ENCODE measurements around the gene STRN3.

The STRN3 gene

GRCh38 chr14:31024577-31025366 lies 1.4 kb downstream of the STRN3 start:
- peaks cover 80% of the 10 kb centered on the region for H3K79me2 ChIP-seq (ENCODE audit: control insufficient read depth, low read length)
- H3K27me3 ChIP-seq (ENCODE audit: control insufficient read depth, low read length): no peaks in the 10 kb centered on the region
- H3K4me1 ChIP-seq (ENCODE audit: control insufficient read depth, low read length): peaks cover 28% of the 10 kb centered on the region
- H3K9me3 ChIP-seq (ENCODE audit: control insufficient read depth, insufficient read depth, low read length): no peaks in the 10 kb centered on the region
- H3K36me3 ChIP-seq (ENCODE audit: control insufficient read depth, low read length): peaks cover 35% of the 10 kb centered on the region
- peak overlapping the region; percentile 71 for H3K27ac ChIP-seq (ENCODE audit: low read depth, low read length)
- no peaks in the 10 kb centered on the region for H3K9me2 ChIP-seq (replicated peaks; ENCODE audit: control insufficient read depth, low read length)
- 0 out of 2 replicates have a peak, but pooled peaks cover 6% of the 10 kb centered on the region for H4K20me1 ChIP-seq (ENCODE audit: control insufficient read depth, insufficient read depth, low read depth, low read length)
- peak overlapping the region; percentile 88 for H3K4me2 ChIP-seq (ENCODE audit: low read length)
- TF ChIP-seq, protein P1, sequence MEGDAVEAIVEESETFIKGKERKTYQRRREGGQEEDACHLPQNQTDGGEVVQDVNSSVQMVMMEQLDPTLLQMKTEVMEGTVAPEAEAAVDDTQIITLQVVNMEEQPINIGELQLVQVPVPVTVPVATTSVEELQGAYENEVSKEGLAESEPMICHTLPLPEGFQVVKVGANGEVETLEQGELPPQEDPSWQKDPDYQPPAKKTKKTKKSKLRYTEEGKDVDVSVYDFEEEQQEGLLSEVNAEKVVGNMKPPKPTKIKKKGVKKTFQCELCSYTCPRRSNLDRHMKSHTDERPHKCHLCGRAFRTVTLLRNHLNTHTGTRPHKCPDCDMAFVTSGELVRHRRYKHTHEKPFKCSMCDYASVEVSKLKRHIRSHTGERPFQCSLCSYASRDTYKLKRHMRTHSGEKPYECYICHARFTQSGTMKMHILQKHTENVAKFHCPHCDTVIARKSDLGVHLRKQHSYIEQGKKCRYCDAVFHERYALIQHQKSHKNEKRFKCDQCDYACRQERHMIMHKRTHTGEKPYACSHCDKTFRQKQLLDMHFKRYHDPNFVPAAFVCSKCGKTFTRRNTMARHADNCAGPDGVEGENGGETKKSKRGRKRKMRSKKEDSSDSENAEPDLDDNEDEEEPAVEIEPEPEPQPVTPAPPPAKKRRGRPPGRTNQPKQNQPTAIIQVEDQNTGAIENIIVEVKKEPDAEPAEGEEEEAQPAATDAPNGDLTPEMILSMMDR (IDR thresholded peaks at IDR 0.05; ENCODE audit: low read depth, low read length, poor library complexity, severe bottlenecking): no peak
- TF ChIP-seq EZH2phosphoT487 (IDR thresholded peaks at IDR 0.05; ENCODE audit: borderline replicate concordance, low read length): no peak
- peak overlapping the region; percentile 87 for H3K4me3 ChIP-seq (ENCODE audit: low read length)
- H3F3A ChIP-seq (ENCODE audit: control insufficient read depth, insufficient read depth): no peaks in the 10 kb centered on the region; the same call in 1 of the 2 replicates

DNA sequence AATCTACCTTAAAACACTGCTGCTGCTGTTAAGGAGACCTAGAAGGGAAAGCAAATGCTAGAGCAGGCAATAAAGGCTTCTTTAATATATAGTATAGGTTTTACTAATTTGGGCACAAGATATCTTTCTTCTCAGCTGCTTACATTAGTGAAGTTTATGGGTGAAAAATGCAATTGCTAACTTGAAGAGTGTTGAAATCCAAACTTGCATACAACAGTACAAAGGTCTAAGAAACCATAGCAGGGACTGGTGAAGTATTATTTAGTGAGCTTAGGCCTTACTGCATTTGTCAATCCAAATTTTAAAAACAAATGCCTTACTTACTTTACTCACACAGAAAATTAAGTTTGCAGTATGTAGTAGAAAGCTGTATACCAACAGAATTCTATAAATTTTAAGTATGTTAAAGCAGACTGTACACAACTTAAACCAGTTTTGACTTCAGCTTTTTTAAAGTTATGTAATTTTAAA lies 2.1 kb downstream of the STRN3 start:
- Histone ChIP-seq H3K27ac (ENCODE audit: low read depth, low read length) (no peak overlapping the region), H3K4me3 (ENCODE audit: low read length) (peak overlapping the region; percentile 87), H3K36me3 (ENCODE audit: control insufficient read depth, low read length) (peaks cover 35% of the 10 kb centered on the region), H4K20me1 (ENCODE audit: control insufficient read depth, insufficient read depth, low read depth, low read length) (0 out of 2 replicates have a peak, but pooled peaks cover 6% of the 10 kb centered on the region), H3K9me3 (ENCODE audit: control insufficient read depth, insufficient read depth, low read length) (no peaks in the 10 kb centered on the region), H3K27me3 (ENCODE audit: control insufficient read depth, low read length) (no peaks in the 10 kb centered on the region), H3K4me2 (ENCODE audit: low read length) (peak overlapping the region; percentile 88), H3K79me2 (ENCODE audit: control insufficient read depth, low read length) (peaks cover 85% of the 10 kb centered on the region), H3K9me2 (replicated peaks; ENCODE audit: control insufficient read depth, low read length) (no peaks in the 10 kb centered on the region), H3K4me1 (ENCODE audit: control insufficient read depth, low read length) (peaks cover 28% of the 10 kb centered on the region), H3F3A (ENCODE audit: control insufficient read depth, insufficient read depth) (no peaks in the 10 kb centered on the region; the same call in 1 of the 2 replicates)
- TF ChIP-seq, protein P1 (IDR thresholded peaks at IDR 0.05; ENCODE audit: low read depth, low read length, poor library complexity, severe bottlenecking): no peak
- TF ChIP-seq EZH2phosphoT487 (IDR thresholded peaks at IDR 0.05; ENCODE audit: borderline replicate concordance, low read length): no peak

DNA sequence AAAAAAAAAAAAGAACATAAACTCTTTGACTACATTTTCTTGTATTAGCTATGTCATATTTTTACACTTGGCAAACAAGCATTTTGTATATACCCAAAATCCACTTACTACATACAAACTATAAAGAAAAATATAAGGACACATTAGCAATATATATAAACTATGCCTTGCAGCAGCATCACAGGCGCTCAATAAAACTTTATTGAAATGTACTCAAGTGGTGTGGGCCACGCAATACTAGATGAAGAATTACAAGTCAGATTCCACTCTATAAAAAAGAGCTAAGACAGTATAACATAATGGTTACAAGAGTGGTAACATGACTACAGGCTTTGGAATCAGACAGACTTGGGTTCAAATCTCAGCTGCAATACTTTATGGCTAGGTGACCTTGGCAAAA lies 3.8 kb downstream of the STRN3 start:
- Histone ChIP-seq H3K79me2 (ENCODE audit: control insufficient read depth, low read length) (peaks cover 95% of the 10 kb centered on the region), H3K36me3 (ENCODE audit: control insufficient read depth, low read length) (peaks cover 40% of the 10 kb centered on the region), H3K27me3 (ENCODE audit: control insufficient read depth, low read length) (no peaks in the 10 kb centered on the region), H3F3A (ENCODE audit: control insufficient read depth, insufficient read depth) (no peaks in the 10 kb centered on the region), H4K20me1 (ENCODE audit: control insufficient read depth, insufficient read depth, low read depth, low read length) (0 out of 2 replicates have a peak, but pooled peaks cover 6% of the 10 kb centered on the region), H3K4me1 (ENCODE audit: control insufficient read depth, low read length) (peaks cover 26% of the 10 kb centered on the region), H3K4me3 (ENCODE audit: low read length) (no peak overlapping the region), H3K27ac (ENCODE audit: low read depth, low read length) (no peak overlapping the region), H3K9me2 (replicated peaks; ENCODE audit: control insufficient read depth, low read length) (no peaks in the 10 kb centered on the region), H3K4me2 (ENCODE audit: low read length) (no peak overlapping the region), H3K9me3 (ENCODE audit: control insufficient read depth, insufficient read depth, low read length) (no peaks in the 10 kb centered on the region)
- TF ChIP-seq, protein P1 (IDR thresholded peaks at IDR 0.05; ENCODE audit: low read depth, low read length, poor library complexity, severe bottlenecking): no peak
- TF ChIP-seq EZH2phosphoT487 (IDR thresholded peaks at IDR 0.05; ENCODE audit: borderline replicate concordance, low read length): no peak
